HepG2 (cell line): Measurements from ENCODE around the gene LRRC27. TPM values are rescaled to one million over a fixed set of nuclear protein-coding genes. Genes with fewer than 3 reads are reported as not detected.

Experiments
- ATAC-seq: fragments of 200-7000 bp; cut with Tn5 transposase; 3 replicates; pipeline ENCODE4 v1.9.1; 2020; ENCODE audit warnings: mild to moderate bottlenecking, moderate library complexity
- BruUV-seq: library from RNA; stranded (reverse); fragments of 400-500 nt; replicated peaks from 2 replicates; lab custom pipeline; 2021; lab: Mats Ljungman, UMichigan
- CTCF ChIA-PET: fragments of 300-600 bp; formaldehyde crosslinking; extraction: SDS; loops from one replicate; lab custom pipeline; 2021; ENCODE audit warnings: low total read pairs, inconsistent platforms, low intra/inter-chr PET ratio; lab: Yijun Ruan, JAX
- POLR2A ChIA-PET: fragments of 350-600 bp; sonication (Branson Sonifier 250); formaldehyde crosslinking; loops from one replicate; lab custom pipeline; 2020; ENCODE audit warnings: antibody characterized with exemption, inconsistent platforms; lab: Yijun Ruan, JAX
- DNase-seq: peaks from one replicate; pipeline ENCODE4 v3.0.0-alpha.2; 2015; ENCODE audit warnings: low spot score
- FAIRE-seq: peaks from 3 replicates; lab custom pipeline; 2011; peaks lifted over from hg19 to GRCh38; lab: Jason Lieb, UNC
- H2AFZ ChIP-seq: one replicate; pipeline ENCODE4 v1.6.1; 2011; ENCODE audit warnings: low read length, inconsistent platforms
- H3K27ac ChIP-seq: fragments of 300-600 bp; 3 replicates; pipeline ENCODE4 v1.8.0; 2011; ENCODE audit warnings: mixed run types, mild to moderate bottlenecking, mixed read lengths, low read length, inconsistent platforms; ENCODE audit not compliant: insufficient read depth; ENCODE audit errors: extremely low read length
- H3K27me3 ChIP-seq, 2 experiments: fragments of 200-600 bp in 1 of 2; 2 replicates in 1 of 2; 3 replicates in 1 of 2; pipeline versions ENCODE4 v1.6.0 to v1.8.0; 2011; ENCODE audit warnings: low read length in 2 of 2, mild to moderate bottlenecking in 2 of 2, moderate library complexity in 2 of 2, inconsistent platforms in 1 of 2; ENCODE audit not compliant: insufficient read depth in 2 of 2, control insufficient read depth in 1 of 2
- H3K36me3 ChIP-seq, 2 experiments: fragments of 200-600 bp in 1 of 2; replicated peaks in 1 of 2; 2 replicates in 1 of 2; 3 replicates in 1 of 2; pipeline versions ENCODE4 v1.5.1 to v1.8.0; 2011; ENCODE audit warnings: low read length in 2 of 2, inconsistent platforms in 1 of 2; ENCODE audit not compliant: insufficient read depth in 2 of 2, control insufficient read depth in 1 of 2
- H3K4me1 ChIP-seq: 2 replicates; pipeline ENCODE4 v1.5.1; 2012; ENCODE audit warnings: low read length, inconsistent platforms; ENCODE audit not compliant: insufficient read depth
- H3K4me2 ChIP-seq: 2 replicates; pipeline ENCODE4 v1.6.0; 2011; ENCODE audit warnings: low read depth, low read length, inconsistent platforms
- H3K4me3 ChIP-seq, 3 experiments: fragments of 200-600 bp in 1 of 3; sonication (generic), shearing (Covaris generic) in 1 of 3; replicated peaks in 1 of 3; 2 replicates each; pipeline ENCODE4 v1.5.1; 2011 to 2016; ENCODE audit warnings: low read length in 3 of 3, inconsistent platforms in 2 of 3, low read depth in 2 of 3, mild to moderate bottlenecking in 2 of 3, control low read depth in 1 of 3, mixed read lengths in 1 of 3; ENCODE audit not compliant: insufficient read depth in 1 of 3
- H3K79me2 ChIP-seq: one replicate; pipeline ENCODE4 v1.6.1; 2011; ENCODE audit warnings: low read length, inconsistent platforms; ENCODE audit not compliant: insufficient read depth
- H3K9ac ChIP-seq: 2 replicates; pipeline ENCODE4 v1.6.0; 2011; ENCODE audit warnings: mild to moderate bottlenecking, low read depth, low read length, inconsistent platforms; ENCODE audit not compliant: insufficient read depth
- H3K9me3 ChIP-seq: 2 replicates; pipeline ENCODE4 v1.5.1; 2012; ENCODE audit warnings: mild to moderate bottlenecking, low read length
- H4K20me1 ChIP-seq: 2 replicates; pipeline ENCODE4 v1.6.0; 2011; ENCODE audit warnings: inconsistent platforms, mild to moderate bottlenecking, low read length, moderate library complexity; ENCODE audit not compliant: insufficient read depth
- ATF1 ChIP-seq: IDR thresholded peaks from 2 replicates; pipeline ENCODE4 v1.6.1; 2016; ENCODE audit warnings: mild to moderate bottlenecking, control low read depth
- CENPBD1 ChIP-seq: sonication (generic); formaldehyde crosslinking; IDR thresholded peaks from 2 replicates; pipeline ENCODE4 v1.8.0; 2022; ENCODE audit warnings: missing genetic modification reagents, low read depth, mild to moderate bottlenecking, borderline replicate concordance
- MLLT10 ChIP-seq: sonication (generic); formaldehyde crosslinking; IDR thresholded peaks from 2 replicates; pipeline ENCODE4 v1.4.0; 2020; ENCODE audit warnings: missing genetic modification reagents
- NR0B2 ChIP-seq: sonication (generic); formaldehyde crosslinking; IDR thresholded peaks from 2 replicates; pipeline ENCODE4 v1.4.0; 2020; ENCODE audit warnings: mild to moderate bottlenecking, missing genetic modification reagents
- PATZ1 ChIP-seq: sonication (generic); formaldehyde crosslinking; IDR thresholded peaks from 2 replicates; pipeline ENCODE4 v1.4.0; 2020; ENCODE audit warnings: missing genetic modification reagents
- SP5 ChIP-seq: IDR thresholded peaks from 2 replicates; pipeline ENCODE4 v1.6.1; 2016; ENCODE audit warnings: low read depth, borderline replicate concordance
- TBX2 ChIP-seq: sonication (generic); formaldehyde crosslinking; IDR thresholded peaks from 2 replicates; pipeline ENCODE4 v1.5.0; 2020; ENCODE audit warnings: missing genetic modification reagents, mild to moderate bottlenecking, borderline replicate concordance
- TEAD3 ChIP-seq: optimal IDR thresholded peaks from 2 replicates; pipeline ENCODE3; 2016; ENCODE audit warnings: borderline replicate concordance
- TFAP4 ChIP-seq: sonication (generic); IDR thresholded peaks from 2 replicates; pipeline ENCODE4 v1.6.1; 2016; ENCODE audit warnings: low read depth, borderline replicate concordance
- ZBTB2 ChIP-seq: sonication (generic); formaldehyde crosslinking; IDR thresholded peaks from 2 replicates; pipeline ENCODE4 v1.8.0; 2022; ENCODE audit warnings: low read depth, missing genetic modification reagents
- ZNF713 ChIP-seq: sonication (generic); formaldehyde crosslinking; IDR thresholded peaks from 2 replicates; pipeline ENCODE4 v1.4.0; 2020; ENCODE audit warnings: mild to moderate bottlenecking, missing genetic modification reagents
- WGBS: methylation state at CpG from one replicate; pipeline ENCODE4 v1.1.6; 2017; ENCODE audit warnings: low lambda C conversion rate; 5-methylcytosine and 5-hydroxymethylcytosine counted together
- in situ Hi-C: cut with HindIII; loops from 2 replicates; pipeline ENCODE4 v1.10.0; 2017; ENCODE audit warnings: low pct_unique_long_range_greater_than_20kb; ENCODE audit not compliant: extremely low pct_ligation_motif_present
- intact Hi-C: fragments of 100-400 bp; cut with micrococcal nuclease; formaldehyde crosslinking; loops from one replicate; pipeline ENCODE4 v1.10.0; 2022; ENCODE audit not compliant: unreplicated experiment
- polyA plus RNA-seq, 8 experiments: library from polyadenylated mRNA; depleted of rRNA in 3 of 8; stranded (reverse) in 7 of 8; unstranded in 1 of 8; fragments of >200 nt; fragmentation: Illumina TruSeq in 4 of 8; extraction: Trizol in 4 of 8; gene quantifications; 2 replicates each; pipeline versions ENCODE4 v1.2.1 to v1.2.3, GENCODE V29; 2011 to 2016; ENCODE audit warnings: low read depth in 4 of 8, missing spikeins in 1 of 8, mixed read lengths in 1 of 8; ENCODE audit not compliant: insufficient read depth in 1 of 8
- total RNA-seq, 5 experiments: library from RNA; depleted of rRNA; stranded (reverse); fragments of >200 nt; fragmentation: Illumina TruSeq; extraction: Trizol; gene quantifications; 2 replicates each; pipeline ENCODE4 v1.2.3, GENCODE V29; 2016; ENCODE audit warnings: low read depth in 1 of 5

The LRRC27 gene
- total and polyA plus RNA-seq, 2 of the 13 experiments (the other 11 are each of a cell fraction or from before 2014, with no cell fraction given), result 4.2 to 4.6 TPM

GRCh38 chr10:132373241-132373955 is 41.4 kb downstream of the LRRC27 start:
- Histone ChIP-seq H3K4me2 (no peak overlapping the region), H3K9ac (no peak overlapping the region), H2AFZ (no peak overlapping the region), H3K4me1 (peaks cover 35% of the 10 kb centered on the region), H3K36me3 (no peaks in the 10 kb centered on the region), H3K9me3 (no peaks in the 10 kb centered on the region), H3K4me3 (no peak overlapping the region), H3K27me3 (0 out of 5 replicates have a peak, but pooled peaks cover 0 to 2% of the 10 kb centered on the region in 2 experiments), H3K79me2 (no peaks in the 10 kb centered on the region), H4K20me1 (no peaks in the 10 kb centered on the region), H3K27ac (no peak overlapping the region)
- FAIRE-seq (no peak), ATAC-seq (no peak), DNase-seq (no peak)
- intact Hi-C loops, result no loop called here
- ChIA-PET CTCF (no interaction called here), POLR2A (no interaction called here)
- no TSS peak for BruUV-seq
- TF ChIP-seq TFAP4, result no peak
- in situ Hi-C loops, result no loop called here
- 57% methylated on average over 25 of the region's 25 CpGs for WGBS

GRCh38 chr10:132374176-132374575 is 42.2 kb downstream of the LRRC27 start:
- Histone ChIP-seq H3K79me2 (no peaks in the 10 kb centered on the region), H3K27ac (no peak overlapping the region), H3K36me3 (no peaks in the 10 kb centered on the region), H3K9me3 (no peaks in the 10 kb centered on the region), H3K4me2 (no peak overlapping the region), H3K4me1 (peaks cover 35% of the 10 kb centered on the region), H3K9ac (no peak overlapping the region), H2AFZ (no peak overlapping the region), H3K27me3 (0 out of 5 replicates have a peak, but pooled peaks cover 0 to 2% of the 10 kb centered on the region in 2 experiments), H3K4me3 (no peak overlapping the region), H4K20me1 (no peaks in the 10 kb centered on the region)
- ChIA-PET CTCF (no interaction called here), POLR2A (no interaction called here)
- WGBS, result 76% methylated on average over 3 of the region's 8 CpGs
- TF ChIP-seq NR0B2 (no peak), PATZ1 (no peak), ZBTB2 (CRISPR knock-in tag) (no peak), SP5 (CRISPR knock-in tag) (no peak), MLLT10 (CRISPR knock-in tag) (no peak), ZNF713 (CRISPR knock-in tag) (no peak), CENPBD1 (CRISPR knock-in tag) (no peak), TBX2 (CRISPR knock-in tag) (no peak), ATF1 (no peak), TEAD3 (CRISPR knock-in tag) (no peak)
- no TSS peak for BruUV-seq
- ATAC-seq (no peak), FAIRE-seq (no peak), DNase-seq (no peak)
- in situ Hi-C loops, result no loop called here
- intact Hi-C loops, result no loop called here
